GM21360 (cell line): ENCODE data around the gene ODC1.
"Not testable (repeated sequence)": the region's sequence is repeated elsewhere in the genome, so short reads cannot be mapped to it uniquely, and the experiment has no call there.

Experiments used
- ATAC-seq: cut with Tn5 transposase; IDR thresholded peaks from one replicate; pipeline ENCODE4 v1.9.1; 2021; ENCODE audit warnings: mild to moderate bottlenecking, moderate library complexity; ENCODE audit not compliant: unreplicated experiment

ODC1 gene

GRCh38 chr2:10453905-10454298 is 5.8 kb upstream of the ODC1 start:
- no peak for ATAC-seq

GRCh38 chr2:10452956-10453904 is 5.1 kb upstream of the ODC1 start:
- ATAC-seq, result no peak

DNA sequence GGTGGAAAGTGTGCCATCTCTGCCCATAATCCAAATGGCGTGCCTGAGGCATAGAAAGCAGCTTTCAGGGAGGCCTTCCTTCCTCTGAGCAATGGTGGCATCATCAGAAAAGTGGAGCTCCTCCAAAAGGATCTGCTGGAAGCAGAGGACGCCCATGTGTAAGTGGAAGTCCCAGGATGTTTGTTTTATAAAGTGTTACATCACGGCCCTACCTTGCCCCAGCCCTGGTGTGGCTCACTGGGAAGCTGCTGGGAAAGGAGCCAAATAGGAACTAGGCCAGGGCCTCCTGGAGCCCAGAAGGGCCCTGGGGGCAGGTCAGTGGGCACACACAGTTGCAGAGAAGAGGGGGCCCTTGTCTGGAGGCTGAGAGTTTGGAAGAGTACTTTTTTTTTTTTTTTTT is 4.2 kb upstream of the ODC1 start:
- ATAC-seq, result no peak

- no peak for ATAC-seq
Measured at GRCh38 chr2:10451819-10452218, 3.7 kb upstream of the ODC1 start.

GRCh38 chr2:10449838-10450691 is 1.9 kb upstream of the ODC1 start:
- no peak for ATAC-seq

DNA sequence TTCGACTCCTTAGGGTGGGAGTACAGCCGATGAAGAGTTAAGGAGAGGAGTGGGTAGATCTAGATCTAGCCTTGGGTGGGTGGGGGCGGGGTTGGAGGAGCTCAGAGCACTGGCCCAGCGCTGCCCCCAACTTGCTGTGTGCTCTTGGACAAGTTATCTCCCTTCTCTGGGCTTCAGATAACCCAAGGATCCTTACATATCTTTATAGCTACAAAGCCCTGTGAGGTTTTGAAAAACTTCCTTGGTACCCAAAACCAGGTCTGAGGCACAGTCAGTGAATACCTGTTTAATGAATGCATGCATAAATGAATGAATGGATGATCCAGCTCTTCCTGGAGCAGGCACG is 1.3 kb upstream of the ODC1 start:
- ATAC-seq, result no peak

GRCh38 chr2:10448576-10449485 is 704 bp upstream of the ODC1 start:
- ATAC-seq, result peak; percentile 53

DNA sequence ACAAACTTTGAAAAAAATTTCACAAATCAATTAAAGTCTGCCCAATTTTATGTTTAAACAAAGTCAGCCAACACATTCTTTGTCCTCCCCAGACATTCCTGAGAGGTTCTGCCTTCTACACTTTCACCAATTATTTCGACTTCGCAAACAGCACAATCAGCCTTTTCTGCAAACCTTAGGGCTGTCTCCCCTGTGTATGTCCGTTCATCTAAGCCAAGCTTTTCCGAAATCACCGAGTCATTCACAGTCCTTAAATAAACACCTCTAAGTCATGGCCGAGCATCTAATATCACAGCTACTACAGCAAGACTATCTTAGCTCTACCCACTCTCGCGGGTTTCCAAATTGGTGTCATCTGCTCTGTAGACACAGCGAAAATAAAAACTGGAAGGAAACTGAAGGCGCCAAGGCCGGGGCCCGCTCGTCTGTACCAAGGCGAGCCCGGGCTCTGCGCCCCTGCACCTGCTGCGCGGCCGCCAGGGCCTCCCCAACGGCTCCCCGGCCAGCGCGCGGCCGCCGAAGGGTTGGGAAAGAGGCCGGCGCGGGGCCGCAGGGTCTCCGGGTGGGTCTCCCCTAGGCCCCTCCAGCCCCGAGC is 730 bp downstream of the ODC1 start:
- peak; percentile 20 for ATAC-seq

- no peak for ATAC-seq
Measured at GRCh38 chr2:10446631-10447030, 1.5 kb downstream of the ODC1 start.

GRCh38 chr2:10444463-10444862 is 3.7 kb downstream of the ODC1 start:
- ATAC-seq, result no peak

DNA sequence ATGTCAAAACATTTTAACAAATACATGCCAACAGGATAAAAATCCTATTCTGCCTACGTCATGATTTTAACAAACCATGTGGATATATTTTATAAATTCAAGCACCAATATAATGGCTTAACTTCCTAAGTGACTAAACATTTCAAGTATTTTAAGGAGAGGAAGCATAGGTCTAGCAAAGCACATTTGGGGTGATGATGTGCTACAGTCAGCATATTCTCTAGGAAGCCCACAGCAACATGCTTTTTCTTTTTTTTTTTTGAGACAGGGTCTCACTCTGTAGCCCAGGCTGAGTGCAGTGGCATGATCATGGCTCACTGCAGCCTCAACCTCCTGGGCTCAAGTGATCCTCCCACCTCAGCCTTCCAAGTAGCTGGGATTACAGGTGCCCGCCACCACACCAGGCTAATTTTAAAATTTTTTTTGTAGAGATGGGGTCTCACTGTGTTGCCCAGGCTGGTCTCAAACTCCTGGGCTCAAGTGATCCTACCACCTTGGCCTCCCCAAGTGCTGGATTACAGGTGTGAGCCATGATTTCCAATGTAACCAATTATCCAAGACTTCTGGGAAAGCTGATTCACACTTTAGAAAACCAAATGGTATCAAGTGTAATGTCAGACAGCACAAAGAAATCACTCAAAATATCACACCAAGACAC is 5.5 kb downstream of the ODC1 start:
- ATAC-seq, result not testable (repeated sequence)

GRCh38 chr2:10441948-10442347 is 6.2 kb downstream of the ODC1 start:
- no peak for ATAC-seq

DNA sequence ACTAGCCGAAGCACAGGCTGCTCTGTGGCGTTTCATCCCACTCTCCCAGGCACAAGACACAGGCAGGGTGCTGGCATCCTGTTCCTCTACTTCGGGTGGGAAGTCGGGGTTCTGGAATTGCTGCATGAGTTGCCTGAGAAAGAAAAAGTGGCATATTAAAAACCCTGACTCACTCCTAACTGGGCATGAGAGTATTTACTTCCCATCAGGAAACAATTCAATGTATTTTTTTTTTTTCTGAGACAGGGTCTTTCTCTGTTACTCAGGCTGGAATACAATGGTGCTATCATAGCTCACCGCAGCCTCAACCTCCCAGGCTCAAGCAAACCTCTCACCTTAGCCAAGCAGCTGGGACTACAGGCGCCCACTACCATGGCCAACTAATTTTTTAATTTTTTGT is 7.4 kb downstream of the ODC1 start:
- ATAC-seq, result no peak

- no peak for ATAC-seq
Measured at GRCh38 chr2:10439971-10440370, 8.2 kb downstream of the ODC1 start.

GRCh38 chr2:10439185-10439879 is 8.8 kb downstream of the ODC1 start:
- no peak for ATAC-seq

DNA sequence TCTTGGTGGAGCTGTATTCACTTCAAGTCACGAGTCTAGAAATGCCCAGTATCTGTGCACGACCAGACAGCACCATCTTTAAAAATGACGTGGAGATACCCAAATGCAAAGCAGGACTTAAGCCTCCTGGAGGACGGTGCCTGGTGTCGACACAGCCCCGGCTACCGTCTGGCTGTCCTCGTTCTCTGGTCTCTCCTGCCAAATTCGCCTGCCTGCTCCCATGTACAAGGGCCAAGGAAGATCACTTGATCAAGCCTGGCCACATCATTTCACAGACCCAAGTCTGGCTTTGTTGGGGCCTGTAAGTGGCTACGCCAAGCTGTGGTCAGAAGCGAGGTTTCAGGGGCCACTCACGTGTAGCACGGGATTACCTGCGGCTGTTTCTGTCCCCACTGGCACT is 9.4 kb downstream of the ODC1 start:
- ATAC-seq, result no peak

DNA sequence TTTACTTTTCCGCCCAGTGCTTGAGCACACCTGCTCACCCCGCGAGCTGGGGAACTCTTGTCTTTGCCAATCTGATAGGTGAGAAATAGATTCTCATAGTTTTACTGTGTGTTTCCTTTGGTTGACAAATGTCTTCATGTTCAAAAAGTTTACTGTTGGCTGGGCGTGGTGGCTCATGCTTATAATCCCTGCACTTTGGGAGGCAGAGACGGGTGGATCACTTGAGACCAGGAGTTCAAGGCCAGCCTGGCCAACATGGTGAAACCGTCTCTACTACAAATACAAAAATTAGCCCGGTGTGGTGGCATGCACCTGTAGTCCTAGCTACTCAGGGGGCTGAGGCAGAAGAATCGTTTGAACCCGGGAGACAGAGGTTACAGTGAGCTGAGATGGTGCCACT is 10.3 kb downstream of the ODC1 start:
- ATAC-seq, result no peak

GRCh38 chr2:10436583-10437110 is 11.5 kb downstream of the ODC1 start:
- no peak for ATAC-seq

- ATAC-seq, result no peak
Measured at GRCh38 chr2:10435820-10436204, 12.3 kb downstream of the ODC1 start.
